ENCODE data around the gene ARMC10.

GRCh38 chr7:103142494-103142893, 67.6 kb downstream of the ARMC10 start:
- TF ChIP-seq CTCF (IDR thresholded peaks at IDR 0.05; ENCODE audit: poor library complexity, severe bottlenecking) (no peak), MXI1 (conservative IDR thresholded peaks at IDR 0.05; ENCODE audit: poor library complexity, severe bottlenecking) (no peak), EZH2 (IDR thresholded peaks at IDR 0.05; ENCODE audit: borderline replicate concordance, insufficient read depth, low read length, poor library complexity, severe bottlenecking) (no peak), TAF1 (IDR thresholded peaks at IDR 0.05; ENCODE audit: low read depth) (no peak), POLR2AphosphoS5 (IDR thresholded peaks at IDR 0.05) (no peak), EP300 (conservative IDR thresholded peaks at IDR 0.05; ENCODE audit: poor library complexity, severe bottlenecking) (no peak)
